Measurements from ENCODE around the gene VWC2L. TPM values are rescaled to one million over a fixed set of nuclear protein-coding genes. Genes with fewer than 3 reads are reported as not detected.
A peak's percentile ranks its signal among the peaks of the same experiment; 100 is the strongest.

The VWC2L gene
- total and polyA plus RNA-seq, 2 experiments from 2014 or later, result not detected

- TF ChIP-seq ZNF462 (CRISPR knock-in tag; IDR thresholded peaks at IDR 0.05), result no peak
- no peak for TF ChIP-seq REST (IDR thresholded peaks at IDR 0.05; ENCODE audit: unreplicated experiment)
These were observed 73.8 kb downstream of the VWC2L start (continued) for GRCh38 chr2:214484701-214485100.

DNA sequence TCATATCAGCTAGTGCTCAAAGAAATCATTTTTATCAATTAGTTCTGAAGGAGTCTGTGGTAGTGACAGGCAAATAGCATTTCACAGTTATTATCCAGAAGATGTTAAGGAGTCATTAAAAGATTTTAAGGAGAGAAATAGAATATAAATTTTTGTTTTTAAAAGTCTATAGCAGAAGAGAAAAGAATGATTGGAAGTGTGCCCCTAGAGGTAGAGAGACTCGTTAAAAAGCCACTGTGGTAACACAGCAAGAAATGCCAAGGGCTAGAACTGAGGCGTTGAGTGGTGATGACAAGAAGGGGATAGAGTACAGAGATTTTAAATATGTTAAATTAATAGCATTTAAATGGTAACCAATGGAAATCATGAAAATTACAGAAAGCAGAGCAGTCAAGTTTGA lies 78.3 kb downstream of the VWC2L start:
- Mint-ChIP-seq H3K9me3 (peaks cover 6% of the 10 kb centered on the region; the same call in 1 of the 3 replicates), H3K27me3 (ENCODE audit: insufficient read depth, low read depth, poor library complexity) (peaks cover 4% of the 10 kb centered on the region), H3K27ac (no peak overlapping the region), H3K36me3 (ENCODE audit: low read depth) (no peaks in the 10 kb centered on the region; the same call in 2 of the 3 replicates), H3K4me3 (no peak overlapping the region), H3K4me1 (0 out of 3 replicates have a peak, but pooled peaks cover 2% of the 10 kb centered on the region)
- Histone ChIP-seq H3K27me3 (ENCODE audit: insufficient read depth) (no peaks in the 10 kb centered on the region), H4K20me1 (replicated peaks; ENCODE audit: insufficient read depth) (no peaks in the 10 kb centered on the region), H3K36me3 (ENCODE audit: insufficient read depth) (no peaks in the 10 kb centered on the region), H3K9me2 (ENCODE audit: insufficient read depth) (peaks cover 10% of the 10 kb centered on the region), H3K79me2 (replicated peaks; ENCODE audit: insufficient read depth) (no peaks in the 10 kb centered on the region), H2AFZ (no peak overlapping the region), H3K4me3 (no peak overlapping the region), H3F3A (replicated peaks; ENCODE audit: low read depth) (no peaks in the 10 kb centered on the region), H3K27ac (ENCODE audit: low read depth) (no peak overlapping the region), H3K4me2 (no peak overlapping the region), H3K4me1 (ENCODE audit: insufficient read depth) (no peaks in the 10 kb centered on the region)
- peak; percentile 9 for DNase-seq (ENCODE audit: low spot score)
- ATAC-seq, result peak; percentile 35; the same call in 1 of the 3 replicates
- TF ChIP-seq STAT1 (IDR thresholded peaks at IDR 0.05; ENCODE audit: unreplicated experiment) (no peak), ZNF331 (CRISPR knock-in tag; IDR thresholded peaks at IDR 0.05; ENCODE audit: low read depth) (no peak), EZH2 (IDR thresholded peaks at IDR 0.05; ENCODE audit: low read depth, unreplicated experiment) (no peak)
- TF ChIP-seq, protein P1, sequence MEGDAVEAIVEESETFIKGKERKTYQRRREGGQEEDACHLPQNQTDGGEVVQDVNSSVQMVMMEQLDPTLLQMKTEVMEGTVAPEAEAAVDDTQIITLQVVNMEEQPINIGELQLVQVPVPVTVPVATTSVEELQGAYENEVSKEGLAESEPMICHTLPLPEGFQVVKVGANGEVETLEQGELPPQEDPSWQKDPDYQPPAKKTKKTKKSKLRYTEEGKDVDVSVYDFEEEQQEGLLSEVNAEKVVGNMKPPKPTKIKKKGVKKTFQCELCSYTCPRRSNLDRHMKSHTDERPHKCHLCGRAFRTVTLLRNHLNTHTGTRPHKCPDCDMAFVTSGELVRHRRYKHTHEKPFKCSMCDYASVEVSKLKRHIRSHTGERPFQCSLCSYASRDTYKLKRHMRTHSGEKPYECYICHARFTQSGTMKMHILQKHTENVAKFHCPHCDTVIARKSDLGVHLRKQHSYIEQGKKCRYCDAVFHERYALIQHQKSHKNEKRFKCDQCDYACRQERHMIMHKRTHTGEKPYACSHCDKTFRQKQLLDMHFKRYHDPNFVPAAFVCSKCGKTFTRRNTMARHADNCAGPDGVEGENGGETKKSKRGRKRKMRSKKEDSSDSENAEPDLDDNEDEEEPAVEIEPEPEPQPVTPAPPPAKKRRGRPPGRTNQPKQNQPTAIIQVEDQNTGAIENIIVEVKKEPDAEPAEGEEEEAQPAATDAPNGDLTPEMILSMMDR (conservative IDR thresholded peaks at IDR 0.05; ENCODE audit: low read depth in 2 of 2), result peak; percentile 30 to 33; a peak in 3 of 4 replicates

Data from GM23338 (cell line).